NCI-H1694 (cell line): ENCODE data around the gene INHA.
A peak's percentile ranks its signal among the peaks of the same experiment; 100 is the strongest.

Source experiments
- DNase-seq: peaks from one replicate; lab custom pipeline; 2025; lab: John Stamatoyannopoulos, UW

Gene INHA

DNA sequence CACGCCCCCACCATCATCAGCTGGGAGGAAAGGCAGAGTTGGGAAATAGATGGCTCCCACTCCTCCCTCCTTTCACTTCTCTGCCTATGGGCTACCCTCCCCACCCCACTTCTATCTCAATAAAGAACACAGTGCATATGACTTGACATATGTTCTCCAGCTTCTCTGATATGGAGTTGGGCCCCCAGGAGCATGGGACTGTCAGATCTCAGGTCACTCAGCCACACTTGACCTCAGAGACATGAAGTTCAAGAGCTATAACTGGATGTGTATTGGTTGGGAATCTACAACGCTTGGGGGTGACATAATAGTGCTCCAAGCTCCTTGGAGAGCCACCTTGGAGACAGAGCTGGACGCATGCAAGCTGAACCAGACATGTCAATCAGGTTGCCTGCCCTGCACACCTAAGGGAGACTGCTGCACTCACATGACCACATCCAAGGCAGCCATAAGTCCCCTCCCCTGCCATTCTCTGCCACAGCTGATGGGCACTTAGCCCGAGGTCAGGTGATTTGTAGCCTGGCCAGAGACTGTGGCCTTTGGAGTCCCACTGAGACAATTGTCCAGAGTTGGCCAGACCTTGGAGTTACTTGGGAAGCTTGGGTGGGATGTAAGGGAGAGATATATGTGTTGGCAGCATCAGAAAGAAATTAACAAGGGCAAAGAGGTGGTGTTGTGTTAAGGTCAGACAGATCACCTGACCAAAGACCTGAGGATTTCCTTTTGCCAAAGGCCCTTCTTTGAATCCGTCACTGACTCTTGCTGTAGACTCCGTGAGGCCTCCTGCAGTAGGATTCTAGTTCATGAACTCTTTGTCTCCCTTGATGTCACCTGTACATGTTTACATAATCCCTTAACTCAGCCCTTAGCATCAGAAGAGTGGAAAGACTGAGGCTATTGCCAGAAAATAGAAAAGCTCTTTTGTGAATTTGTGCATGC is 3.7 kb downstream of the INHA start:
- no peak for DNase-seq

- DNase-seq: no peak
Measured at GRCh38 chr2:219576505-219577388, 4.6 kb downstream of the INHA start.

DNA sequence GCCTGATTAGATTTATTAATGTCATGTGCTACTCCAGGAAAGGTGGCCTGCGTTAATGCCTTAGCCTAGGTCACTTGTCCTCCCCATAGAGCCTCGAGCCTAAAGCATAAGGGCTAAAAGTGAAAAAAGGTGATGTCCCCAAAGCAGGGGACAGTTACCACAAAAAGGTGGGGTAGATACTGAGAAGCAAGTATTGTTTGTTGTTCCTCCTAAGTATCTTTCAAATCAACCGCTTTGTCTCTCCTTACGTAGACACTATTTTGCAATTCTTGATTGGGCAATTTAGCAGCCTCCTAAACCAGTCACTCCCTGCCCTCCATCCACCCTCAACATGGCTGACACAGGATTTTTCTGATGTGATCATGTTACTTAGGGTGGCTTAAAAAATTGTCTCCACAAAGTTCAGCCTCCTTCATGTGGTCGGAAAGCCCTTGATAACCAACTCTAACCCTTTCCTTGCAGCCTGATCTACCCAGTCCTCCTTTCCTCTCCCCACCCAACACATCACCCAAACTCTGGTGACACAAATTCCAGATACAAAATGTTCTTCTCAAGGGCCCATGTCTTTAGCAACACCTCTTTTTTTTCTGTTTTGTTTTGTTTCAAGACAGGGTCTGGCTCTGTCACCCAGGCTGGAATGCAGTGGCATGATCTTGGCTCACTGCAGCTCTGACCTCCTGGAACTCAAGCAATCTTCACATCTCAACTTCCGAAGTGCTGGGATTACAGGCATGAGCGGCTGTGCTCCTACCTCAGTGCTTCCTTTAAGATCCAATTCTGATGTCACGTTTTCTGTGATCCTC is 6.9 kb downstream of the INHA start:
- DNase-seq: no peak

DNA sequence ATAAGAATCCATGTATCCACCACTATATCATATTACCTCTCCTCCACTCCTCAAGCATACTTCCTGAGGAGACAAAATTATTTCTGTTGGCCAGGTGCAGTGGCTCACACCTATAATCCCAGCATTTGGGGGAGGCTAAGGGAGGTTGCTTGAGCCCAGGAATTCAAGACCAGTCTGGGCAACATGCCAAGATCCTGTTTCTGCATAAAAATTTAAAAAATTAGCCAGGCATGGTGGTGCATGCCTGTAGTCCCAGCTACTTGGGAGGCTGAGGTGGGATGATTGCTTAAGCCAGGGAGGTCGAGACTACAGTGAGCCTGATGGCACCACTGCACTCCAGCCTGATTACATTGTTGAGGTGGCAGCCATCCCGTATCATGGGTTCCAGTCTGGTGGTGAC is 9.2 kb downstream of the INHA start:
- no peak for DNase-seq

DNA sequence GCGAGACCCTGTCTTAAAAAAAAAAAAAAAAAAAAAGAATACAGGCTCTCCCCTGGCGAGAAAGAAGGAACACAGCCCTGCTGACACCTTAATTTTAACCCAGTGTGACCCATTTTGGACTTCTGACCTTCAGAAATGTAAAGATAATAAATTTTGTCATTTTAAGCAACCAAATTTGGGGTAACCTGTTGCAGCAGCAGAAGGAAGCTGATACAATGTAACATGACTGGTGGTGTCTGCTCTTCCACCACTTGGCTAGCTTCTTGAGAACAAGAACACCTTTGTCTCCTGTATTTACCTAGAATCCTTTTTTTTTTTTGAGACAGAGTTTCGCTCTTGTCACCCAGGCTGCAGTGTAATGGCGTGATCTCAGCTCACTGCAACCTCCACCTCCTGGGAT is 19.0 kb downstream of the INHA start:
- no peak for DNase-seq

- DNase-seq: no peak
Measured at GRCh38 chr2:219592736-219593135, 20.6 kb downstream of the INHA start.

DNA sequence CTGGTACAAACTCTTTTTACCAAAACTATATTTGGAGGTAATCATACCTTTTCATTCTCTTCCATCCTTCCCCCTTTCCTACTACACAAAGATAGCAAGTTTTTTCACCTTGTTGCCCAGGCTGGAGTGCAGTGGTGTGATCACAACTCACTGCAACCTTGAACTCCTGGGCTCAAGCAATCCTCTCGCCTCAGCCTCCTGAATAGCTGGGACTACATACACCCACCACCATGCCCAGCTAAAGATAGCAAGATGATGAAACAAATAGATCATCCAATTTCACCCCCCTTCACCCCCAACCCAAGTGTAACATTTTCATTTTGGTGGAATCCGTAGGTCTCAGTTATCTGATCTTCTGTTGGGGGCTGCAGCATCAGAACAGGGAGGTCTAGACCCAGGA is 21.0 kb downstream of the INHA start:
- no peak for DNase-seq

- DNase-seq: no peak
Measured at GRCh38 chr2:219595256-219595655, 23.1 kb downstream of the INHA start.

DNA sequence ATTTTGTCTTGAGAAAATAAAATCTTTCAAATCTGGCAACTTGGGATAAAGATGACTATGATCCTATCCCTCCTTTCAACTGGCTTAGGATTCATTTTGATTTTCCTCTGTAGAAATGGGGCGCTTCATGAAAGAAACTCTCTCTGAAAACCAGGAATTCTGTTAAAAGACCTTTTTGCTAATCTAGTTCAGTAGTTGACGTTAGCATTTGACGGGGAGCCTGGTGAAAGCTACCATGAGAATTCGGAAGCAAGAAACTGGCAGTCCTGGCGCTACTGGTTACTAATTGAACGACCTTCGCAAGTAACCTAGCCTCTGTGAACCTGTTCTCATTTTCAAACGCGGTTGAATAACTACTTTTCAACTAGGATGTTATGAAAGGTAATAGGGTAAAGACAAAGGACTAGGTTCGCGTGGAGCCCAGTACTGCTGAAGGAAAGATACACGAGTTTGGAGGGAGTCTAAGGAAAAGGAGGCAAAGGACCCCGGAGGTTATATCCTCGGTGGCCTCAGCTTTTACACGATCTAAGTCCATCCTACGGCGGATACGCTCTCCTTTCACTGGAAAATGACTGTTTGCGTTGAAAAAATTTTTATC is 24.9 kb downstream of the INHA start:
- no peak for DNase-seq

- peak; percentile 91 for DNase-seq
Measured at GRCh38 chr2:219597552-219598307, 25.6 kb downstream of the INHA start, which contains the start of gene STK11IP. Gene STK11IP (plus strand): TSS chr2:219597857. CDS start chr2:219598120, 263 bp downstream.

- DNase-seq: no peak
Measured at GRCh38 chr2:219598308-219599078, 26.4 kb downstream of the INHA start.

DNA sequence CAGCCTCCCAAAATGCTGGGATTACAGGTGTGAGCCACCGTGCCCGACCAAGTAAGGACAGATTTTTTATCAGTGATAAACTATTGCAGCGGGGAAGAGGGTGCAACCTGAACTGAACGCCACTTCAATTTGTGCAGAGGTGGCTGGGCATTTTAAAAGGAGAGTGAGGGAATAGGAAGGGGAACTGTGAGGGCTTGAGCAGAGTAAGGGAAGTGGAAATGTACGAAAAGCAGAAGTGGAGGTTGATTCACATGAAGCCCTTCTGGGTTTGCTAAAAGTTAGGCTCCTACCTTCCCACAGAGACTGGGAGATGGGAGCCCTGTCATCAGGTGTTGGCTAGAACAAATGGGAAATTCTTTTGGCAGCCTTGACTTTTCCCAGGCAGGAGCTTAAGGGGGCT is 31.7 kb downstream of the INHA start:
- DNase-seq: no peak

DNA sequence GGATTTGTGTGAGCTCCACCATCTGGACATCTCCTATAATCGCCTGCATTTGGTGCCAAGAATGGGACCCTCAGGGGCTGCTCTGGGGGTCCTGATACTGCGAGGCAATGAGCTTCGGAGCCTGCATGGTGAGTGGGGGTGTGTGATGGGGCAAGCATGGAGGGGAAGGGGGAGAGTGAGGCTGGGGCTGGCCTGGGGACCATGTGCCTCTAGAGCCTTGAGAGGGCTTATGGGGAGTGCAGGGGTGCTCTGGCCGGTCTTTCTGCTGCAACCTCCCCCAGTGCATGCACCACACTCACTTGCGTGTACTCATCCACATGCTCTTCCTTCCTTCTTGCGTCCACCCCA is 33.5 kb downstream of the INHA start:
- no peak for DNase-seq

GRCh38 chr2:219607931-219608330 is 35.8 kb downstream of the INHA start:
- no peak for DNase-seq

DNA sequence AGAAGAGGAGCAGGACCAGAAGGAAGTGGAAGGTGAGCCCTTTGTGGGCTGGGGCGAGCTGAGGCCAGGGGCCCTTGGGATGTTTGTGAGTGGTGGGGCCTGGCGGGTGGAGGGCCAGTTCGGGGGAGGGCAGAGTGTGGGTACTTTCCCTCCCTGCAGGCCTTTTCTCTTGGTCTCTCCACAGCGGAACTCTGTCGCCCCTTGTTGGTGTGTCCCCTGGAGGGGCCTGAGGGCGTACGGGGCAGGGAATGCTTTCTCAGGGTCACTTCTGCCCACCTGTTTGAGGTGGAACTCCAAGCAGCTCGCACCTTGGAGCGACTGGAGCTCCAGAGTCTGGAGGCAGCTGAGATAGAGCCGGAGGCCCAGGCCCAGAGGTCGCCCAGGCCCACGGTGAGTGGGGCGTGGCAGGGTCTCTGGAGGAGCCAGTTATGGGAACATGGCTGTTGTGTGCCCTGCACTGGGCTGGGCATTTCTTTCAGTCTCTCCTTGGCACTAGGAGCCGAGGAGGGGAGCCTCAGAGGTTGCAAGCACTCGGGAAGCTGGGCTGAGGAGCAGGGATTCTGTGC is 36.4 kb downstream of the INHA start:
- DNase-seq: no peak

- DNase-seq: no peak
Measured at GRCh38 chr2:219609149-219609750, 37.1 kb downstream of the INHA start.

DNA sequence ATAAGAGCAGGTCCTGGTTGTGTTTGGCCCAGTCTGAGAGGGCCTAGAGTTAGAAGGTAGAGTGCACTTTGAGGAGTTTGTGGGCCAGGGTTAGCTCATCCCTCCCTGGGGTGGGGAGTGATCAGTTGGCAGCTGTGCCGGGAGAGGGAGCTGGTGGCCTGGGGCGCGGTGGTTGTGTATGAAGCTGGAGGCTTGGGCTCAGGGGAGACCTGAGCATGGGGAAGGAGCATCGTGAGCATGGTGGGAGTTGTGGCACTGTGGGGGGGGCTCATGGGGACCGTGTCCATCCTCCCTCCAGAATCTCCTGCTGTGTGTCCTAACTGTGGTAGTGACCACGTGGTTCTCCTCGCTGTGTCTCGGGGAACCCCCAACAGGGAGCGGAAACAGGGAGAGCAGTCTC is 39.2 kb downstream of the INHA start:
- no peak for DNase-seq

- DNase-seq: no peak
Measured at GRCh38 chr2:219611866-219612576, 39.9 kb downstream of the INHA start.
